Nephron progenitor cell (in vitro differentiated cells): ENCODE measurements around the gene AKAIN1.

ENCODE experiments used
- DNase-seq: peaks from one replicate; pipeline ENCODE4 v3.0.0; 2021
- H3K27ac Mint-ChIP-seq: 2 replicates; pipeline ENCODE4 v1.8.0; 2021; ENCODE audit warnings: mild to moderate bottlenecking, moderate library complexity, mixed read lengths
- H3K27me3 Mint-ChIP-seq: 2 replicates; pipeline ENCODE4 v1.8.0; 2021; ENCODE audit warnings: mild to moderate bottlenecking, low read depth, mixed read lengths; ENCODE audit not compliant: poor library complexity
- H3K36me3 Mint-ChIP-seq: 2 replicates; pipeline ENCODE4 v1.8.0; 2021; ENCODE audit warnings: low read depth, mixed read lengths
- H3K4me1 Mint-ChIP-seq: 2 replicates; pipeline ENCODE4 v1.8.0; 2021; ENCODE audit warnings: mixed read lengths
- H3K4me3 Mint-ChIP-seq: 2 replicates; pipeline ENCODE4 v1.8.0; 2021; ENCODE audit warnings: mild to moderate bottlenecking, moderate library complexity, mixed read lengths
- H3K9me3 Mint-ChIP-seq: 2 replicates; pipeline ENCODE4 v1.8.0; 2021; ENCODE audit warnings: mild to moderate bottlenecking, moderate library complexity, mixed read lengths
- TF ChIP-seq, protein P1 (sequence below): fragments of 200-600 bp; sonication (generic); IDR thresholded peaks from 2 replicates; pipeline ENCODE4 v1.5.0; 2021; ENCODE audit warnings: antibody characterized with exemption

AKAIN1 gene

DNA sequence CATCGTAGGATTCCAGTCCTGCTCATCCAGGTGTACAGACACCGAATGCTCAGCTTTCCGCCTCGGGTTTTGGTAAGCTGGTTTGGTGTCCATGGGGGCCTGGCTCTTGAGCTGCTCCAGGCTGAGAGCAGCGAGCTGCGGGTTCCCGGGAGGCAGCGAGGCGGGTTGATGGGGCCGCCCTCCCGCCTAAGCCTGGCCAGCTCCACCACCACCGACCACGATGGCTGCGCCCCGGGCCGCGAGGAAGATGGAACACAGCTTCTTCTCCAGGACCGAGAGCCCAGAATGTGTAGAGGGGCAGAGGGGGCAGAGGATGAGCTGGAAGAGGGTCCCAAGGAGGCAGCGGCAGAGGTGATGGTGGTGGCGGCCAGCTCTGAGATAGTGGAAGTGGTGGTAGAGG, 64.1 kb downstream of the AKAIN1 start:
- TF ChIP-seq, protein P1, sequence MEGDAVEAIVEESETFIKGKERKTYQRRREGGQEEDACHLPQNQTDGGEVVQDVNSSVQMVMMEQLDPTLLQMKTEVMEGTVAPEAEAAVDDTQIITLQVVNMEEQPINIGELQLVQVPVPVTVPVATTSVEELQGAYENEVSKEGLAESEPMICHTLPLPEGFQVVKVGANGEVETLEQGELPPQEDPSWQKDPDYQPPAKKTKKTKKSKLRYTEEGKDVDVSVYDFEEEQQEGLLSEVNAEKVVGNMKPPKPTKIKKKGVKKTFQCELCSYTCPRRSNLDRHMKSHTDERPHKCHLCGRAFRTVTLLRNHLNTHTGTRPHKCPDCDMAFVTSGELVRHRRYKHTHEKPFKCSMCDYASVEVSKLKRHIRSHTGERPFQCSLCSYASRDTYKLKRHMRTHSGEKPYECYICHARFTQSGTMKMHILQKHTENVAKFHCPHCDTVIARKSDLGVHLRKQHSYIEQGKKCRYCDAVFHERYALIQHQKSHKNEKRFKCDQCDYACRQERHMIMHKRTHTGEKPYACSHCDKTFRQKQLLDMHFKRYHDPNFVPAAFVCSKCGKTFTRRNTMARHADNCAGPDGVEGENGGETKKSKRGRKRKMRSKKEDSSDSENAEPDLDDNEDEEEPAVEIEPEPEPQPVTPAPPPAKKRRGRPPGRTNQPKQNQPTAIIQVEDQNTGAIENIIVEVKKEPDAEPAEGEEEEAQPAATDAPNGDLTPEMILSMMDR: no peak
- H3K27ac Mint-ChIP-seq: no peak overlapping the region
- no peaks in the 10 kb centered on the region for H3K27me3 Mint-ChIP-seq

DNA sequence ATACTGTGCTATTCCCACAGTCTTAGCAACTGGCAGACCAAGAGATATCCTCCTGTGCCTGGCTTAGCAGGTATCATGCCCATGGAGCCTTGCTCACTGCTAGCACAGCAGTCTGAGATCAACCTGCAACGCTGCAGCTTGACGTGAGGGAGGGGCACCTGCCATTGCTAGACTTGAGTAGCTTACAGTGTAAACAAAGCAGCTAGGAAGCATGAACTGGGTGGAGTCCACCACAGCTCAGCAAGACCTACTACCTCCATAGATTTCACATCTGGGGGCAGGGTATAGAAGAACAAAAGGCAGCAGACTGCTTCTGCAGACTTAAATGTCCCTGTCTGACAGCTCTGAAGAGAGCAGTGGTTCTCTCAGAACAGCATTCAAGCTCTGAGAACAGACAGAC, 74.8 kb downstream of the AKAIN1 start:
- no peak for DNase-seq
- no peaks in the 10 kb centered on the region for H3K4me1 Mint-ChIP-seq
- H3K36me3 Mint-ChIP-seq: no peaks in the 10 kb centered on the region
- peaks cover 2% of the 10 kb centered on the region for H3K27me3 Mint-ChIP-seq
- H3K9me3 Mint-ChIP-seq: peaks cover 70% of the 10 kb centered on the region
- H3K4me3 Mint-ChIP-seq: no peak overlapping the region
- no peak overlapping the region for H3K27ac Mint-ChIP-seq
- TF ChIP-seq, protein P1: no peak

More for the DNA sequence above, 64.1 kb downstream of the AKAIN1 start:
- Mint-ChIP-seq H3K4me1 (no peaks in the 10 kb centered on the region), H3K36me3 (no peaks in the 10 kb centered on the region), H3K4me3 (no peak overlapping the region), H3K9me3 (peaks cover 16% of the 10 kb centered on the region)
- no peak for DNase-seq

DNA sequence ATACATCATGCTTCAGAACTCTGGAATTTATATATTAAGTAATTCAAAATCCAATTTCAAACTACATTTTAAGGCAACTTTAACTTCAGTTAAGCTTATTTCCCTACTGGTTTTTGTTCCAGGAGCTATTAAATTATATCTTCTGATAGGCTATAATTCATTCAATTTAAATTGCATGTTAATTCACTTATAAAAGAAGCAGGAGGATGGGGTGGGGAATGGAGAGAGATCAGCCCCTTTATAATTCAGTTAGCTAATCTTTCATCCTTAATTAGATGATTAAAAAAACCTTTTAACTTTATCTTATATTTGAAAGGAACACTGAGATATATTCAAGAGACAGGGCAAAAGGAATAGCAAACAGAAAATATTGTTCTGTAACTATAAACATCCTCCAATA, 86.8 kb downstream of the AKAIN1 start:
- H3K9me3 Mint-ChIP-seq: peaks cover 12% of the 10 kb centered on the region
- H3K36me3 Mint-ChIP-seq: no peaks in the 10 kb centered on the region
- peaks cover 4% of the 10 kb centered on the region for H3K4me1 Mint-ChIP-seq
- no peak overlapping the region for H3K27ac Mint-ChIP-seq
- TF ChIP-seq, protein P1: no peak
- H3K4me3 Mint-ChIP-seq: no peak overlapping the region
- DNase-seq: no peak
- peaks cover 3% of the 10 kb centered on the region for H3K27me3 Mint-ChIP-seq

DNA sequence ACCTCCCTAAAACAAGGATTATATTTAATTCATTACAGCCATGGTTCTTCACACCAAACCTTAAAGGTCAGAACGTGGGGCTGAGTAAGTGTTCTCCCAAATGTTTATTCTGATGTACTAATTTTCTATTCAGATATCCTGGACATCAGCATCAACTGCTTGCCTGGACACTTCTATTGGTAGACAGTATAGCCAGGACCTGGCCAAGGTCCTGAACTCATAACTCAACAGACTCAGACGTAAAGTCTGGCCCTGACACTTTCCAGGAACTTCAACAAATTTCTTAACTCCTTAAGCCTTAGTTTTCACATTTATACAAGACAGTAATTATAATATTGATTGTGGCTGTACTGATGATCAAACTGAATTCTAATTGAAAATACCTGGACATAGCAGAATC, 89.1 kb downstream of the AKAIN1 start:
- Mint-ChIP-seq H3K27ac (no peak overlapping the region), H3K36me3 (no peaks in the 10 kb centered on the region), H3K4me3 (no peak overlapping the region), H3K9me3 (no peaks in the 10 kb centered on the region), H3K27me3 (peaks cover 3% of the 10 kb centered on the region), H3K4me1 (peaks cover 10% of the 10 kb centered on the region)
- DNase-seq: peak; percentile 26
- TF ChIP-seq, protein P1: no peak

DNA sequence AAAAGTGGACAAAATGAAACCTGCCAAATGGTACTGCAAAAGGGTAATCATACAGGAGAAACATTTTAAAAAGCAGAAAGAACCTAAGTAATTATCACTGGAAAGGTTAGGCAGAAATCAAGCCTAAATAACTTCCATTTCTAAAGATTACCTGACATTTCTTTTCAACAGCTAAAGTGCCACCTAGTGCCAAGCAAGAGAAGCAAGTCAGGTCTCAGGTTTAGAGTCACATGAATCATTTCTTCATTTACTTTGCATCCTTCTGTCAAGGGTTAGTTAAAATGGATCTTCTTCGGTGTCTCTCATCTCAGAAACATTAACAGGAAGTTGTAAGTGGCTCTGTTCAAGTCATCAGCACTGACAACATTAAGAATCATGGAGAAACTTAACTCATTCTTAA, 90.3 kb downstream of the AKAIN1 start:
- peaks cover 3% of the 10 kb centered on the region for H3K27me3 Mint-ChIP-seq
- no peaks in the 10 kb centered on the region for H3K9me3 Mint-ChIP-seq
- H3K36me3 Mint-ChIP-seq: no peaks in the 10 kb centered on the region
- no peak overlapping the region for H3K4me3 Mint-ChIP-seq
- TF ChIP-seq, protein P1: no peak
- no peak for DNase-seq
- peaks cover 10% of the 10 kb centered on the region for H3K4me1 Mint-ChIP-seq
- H3K27ac Mint-ChIP-seq: no peak overlapping the region

DNA sequence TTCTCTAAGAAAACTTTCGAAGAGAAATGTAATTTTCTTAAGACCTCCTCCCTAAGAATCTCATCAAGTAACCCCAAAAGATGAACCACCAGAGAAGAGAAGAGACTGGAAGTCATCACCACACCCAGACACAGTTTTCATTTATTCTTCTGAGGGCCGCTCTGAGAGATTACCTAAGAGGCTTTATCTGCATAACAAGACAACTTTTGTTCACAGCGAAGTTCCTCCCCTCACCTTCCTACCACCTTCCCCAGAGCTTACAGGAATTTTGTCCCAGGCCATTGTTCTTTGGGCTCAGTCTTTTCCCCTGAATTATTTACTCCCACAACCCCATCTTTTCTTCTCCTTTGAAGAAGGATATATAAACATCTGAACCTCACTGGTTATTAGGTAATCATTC, 92.8 kb downstream of the AKAIN1 start:
- Mint-ChIP-seq H3K27ac (no peak overlapping the region), H3K27me3 (no peaks in the 10 kb centered on the region), H3K36me3 (no peaks in the 10 kb centered on the region), H3K4me1 (peaks cover 6% of the 10 kb centered on the region), H3K9me3 (no peaks in the 10 kb centered on the region), H3K4me3 (no peak overlapping the region)
- DNase-seq: no peak
- TF ChIP-seq, protein P1: no peak
